Measurements from ENCODE around the gene SPTLC2. TPM values are rescaled to one million over a fixed set of nuclear protein-coding genes. Genes with fewer than 3 reads are reported as not detected.

The SPTLC2 gene
- total and polyA plus RNA-seq, 9 donors, result 8.0 to 31.1 (median 21.5) TPM

DNA sequence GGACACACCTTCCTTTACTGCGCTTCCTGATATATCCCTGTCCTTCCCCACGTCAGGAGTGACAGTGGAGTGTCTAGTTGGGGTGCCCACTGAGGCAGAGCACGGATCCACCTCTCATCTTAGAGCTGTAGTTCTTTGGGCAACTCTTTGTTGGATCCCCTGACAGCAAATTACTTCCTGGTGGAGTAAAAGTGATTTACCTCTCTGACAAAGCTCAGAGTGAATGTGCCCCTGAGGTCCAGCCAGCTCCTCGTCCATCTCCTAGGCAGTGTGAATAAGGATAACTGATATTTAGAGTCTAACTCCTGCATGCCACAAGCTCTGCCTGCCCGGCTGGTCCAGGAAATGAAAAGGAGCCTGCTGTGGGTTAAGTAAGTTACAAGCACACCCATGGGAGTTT, 142.5 kb downstream of the SPTLC2 start:
- no peaks in the 10 kb centered on the region for H3K4me1 ChIP-seq (ENCODE audit: insufficient read depth)
- DNase-seq, result peak in 1 of 5 donors; percentile 9
- WGBS, 3 donors, result 54 to 61% (median 57%) methylated on average over 5 of the region's 5 CpGs
- intact Hi-C loops (cut with DNase I), result no loop called here
- no peak for TF ChIP-seq POLR2A (IDR thresholded peaks at IDR 0.05)
- TF ChIP-seq CTCF (IDR thresholded peaks at IDR 0.05), result no peak
- no peak for TF ChIP-seq EP300 (IDR thresholded peaks at IDR 0.05)
- no peaks in the 10 kb centered on the region for H3K9me3 ChIP-seq
- H3K4me3 ChIP-seq, result no peak overlapping the region
- H3K36me3 ChIP-seq, result peaks cover 2% of the 10 kb centered on the region
- no peak overlapping the region for H3K27ac ChIP-seq
- no peaks in the 10 kb centered on the region for H3K27me3 ChIP-seq

DNA sequence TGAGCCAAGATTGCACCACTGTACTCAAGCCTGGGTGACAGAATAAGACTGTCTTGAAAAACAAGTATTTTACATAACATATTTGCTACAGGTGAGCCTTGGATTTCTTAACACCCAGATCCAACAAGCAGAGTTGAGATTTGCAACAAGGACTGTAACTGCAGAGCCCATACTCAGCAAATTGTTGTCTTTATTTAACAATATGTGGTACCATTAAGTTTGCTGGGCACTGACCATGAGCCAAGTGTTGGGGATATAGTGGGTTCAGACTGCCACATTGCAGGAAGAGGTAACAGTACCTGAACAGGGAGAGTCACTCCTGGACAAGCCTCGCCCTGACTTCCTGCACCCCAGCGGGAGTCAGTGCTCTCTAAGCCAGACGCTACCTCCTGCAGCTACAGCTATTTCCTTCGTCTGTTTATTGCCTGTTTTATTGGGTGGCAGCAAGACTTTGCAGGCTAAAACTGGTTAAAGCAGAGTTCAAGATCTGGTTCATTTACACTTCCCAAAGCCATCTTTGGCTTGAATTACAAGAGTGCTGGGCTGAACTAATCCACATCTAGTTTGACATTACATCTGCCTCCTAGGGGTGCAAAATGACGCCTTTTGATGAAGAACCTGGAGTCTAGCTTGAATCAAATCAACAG, 146.1 kb downstream of the SPTLC2 start:
- H3K27ac ChIP-seq, result no peak overlapping the region
- DNase-seq, result peak in 1 of 5 donors; percentile 13
- no peaks in the 10 kb centered on the region for H3K4me1 ChIP-seq (ENCODE audit: insufficient read depth)
- no peak overlapping the region for H3K4me3 ChIP-seq
- intact Hi-C loops (cut with DNase I), result no loop called here
- no peaks in the 10 kb centered on the region for H3K9me3 ChIP-seq
- H3K27me3 ChIP-seq, result no peaks in the 10 kb centered on the region
- WGBS, 3 donors, result 72 to 81% (median 78%) methylated on average over 5 of the region's 5 CpGs
- peaks cover 2% of the 10 kb centered on the region for H3K36me3 ChIP-seq
- TF ChIP-seq POLR2A (IDR thresholded peaks at IDR 0.05) (no peak), EP300 (IDR thresholded peaks at IDR 0.05) (no peak), CTCF (IDR thresholded peaks at IDR 0.05) (no peak)

DNA sequence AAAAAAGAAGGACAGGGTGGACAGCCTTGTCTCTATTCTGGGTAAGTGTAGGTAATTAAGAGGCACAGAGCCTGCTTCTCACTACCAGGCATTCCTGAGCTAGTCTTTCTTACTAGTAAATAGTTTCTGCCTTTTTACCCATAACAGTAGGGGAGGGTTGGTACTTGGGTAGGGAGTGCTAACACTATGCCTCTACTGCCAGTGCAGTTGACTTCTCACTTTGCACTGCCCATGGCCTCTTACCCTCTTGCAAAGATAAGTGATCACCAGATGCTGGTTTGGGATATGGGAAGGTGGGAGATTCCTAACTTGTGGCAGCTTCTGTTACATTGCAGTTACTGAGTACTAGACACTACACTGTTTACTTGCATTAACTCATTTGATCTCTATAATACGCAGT, 146.9 kb downstream of the SPTLC2 start:
- Histone ChIP-seq H3K36me3 (peaks cover 2% of the 10 kb centered on the region), H3K4me3 (no peak overlapping the region), H3K9me3 (no peaks in the 10 kb centered on the region), H3K4me1 (ENCODE audit: insufficient read depth) (no peaks in the 10 kb centered on the region), H3K27me3 (no peaks in the 10 kb centered on the region), H3K27ac (no peak overlapping the region)
- 68 to 79% (median 78%) methylated on average over 1 of the region's 1 CpG for WGBS, 3 donors
- TF ChIP-seq EP300 (IDR thresholded peaks at IDR 0.05), result no peak
- no peak for TF ChIP-seq CTCF (IDR thresholded peaks at IDR 0.05)
- intact Hi-C loops (cut with DNase I), result loop anchor here in 1 of 4 donors (10.0 kb wide), 1 partner anchor 75 kb away; no protein-coding TSS in a partner anchor
- no peak for DNase-seq

- WGBS, 3 donors, result 78 to 86% (median 85%) methylated on average over 14 of the region's 14 CpGs
- Histone ChIP-seq H3K4me1 (ENCODE audit: insufficient read depth) (no peaks in the 10 kb centered on the region), H3K4me3 (no peak overlapping the region), H3K27me3 (no peaks in the 10 kb centered on the region), H3K36me3 (peaks cover 2% of the 10 kb centered on the region), H3K27ac (no peak overlapping the region), H3K9me3 (no peaks in the 10 kb centered on the region)
- DNase-seq, result peak in 1 of 5 donors; percentile 19
- no peak for TF ChIP-seq EP300 (IDR thresholded peaks at IDR 0.05)
- no peak for TF ChIP-seq POLR2A (IDR thresholded peaks at IDR 0.05)
- TF ChIP-seq CTCF (IDR thresholded peaks at IDR 0.05), result no peak
- intact Hi-C loops (cut with DNase I), result loop anchor here in 1 of 4 donors (10.0 kb wide), 1 partner anchor 76 kb away; no protein-coding TSS in a partner anchor
Measured at GRCh38 chr14:77469067-77469505, 147.4 kb downstream of the SPTLC2 start.

All from ovary (tissue), 9 donors.